PC-3 (cell line): ENCODE data around the gene VAMP8. TPM values are rescaled to one million over a fixed set of nuclear protein-coding genes. Genes with fewer than 3 reads are reported as not detected.
"Not testable (repeated sequence)": the region's sequence is repeated elsewhere in the genome, so short reads cannot be mapped to it uniquely, and the experiment has no call there.

Experiments used
- ATAC-seq: fragments of 200-7000 bp; cut with Tn5 transposase; 2 replicates; pipeline ENCODE4 v1.9.1; 2020; ENCODE audit warnings: mild to moderate bottlenecking, moderate library complexity
- BruUV-seq: library from RNA; stranded (reverse); fragments of 400-500 nt; replicated peaks from 2 replicates; lab custom pipeline; 2021; lab: Mats Ljungman, UMichigan
- CTCF ChIA-PET: fragments of 300-600 bp; sonication (Branson Sonifier 250); formaldehyde crosslinking; loops from one replicate; lab custom pipeline; 2022; ENCODE audit warnings: antibody characterized with exemption; lab: Charles Lee
- POLR2A ChIA-PET: fragments of 300-600 bp; sonication (Branson Sonifier 250); formaldehyde crosslinking; loops from one replicate; lab custom pipeline; 2022; ENCODE audit warnings: antibody characterized with exemption; ENCODE audit not compliant: unreplicated experiment; lab: Charles Lee
- DNase-seq: peaks from one replicate; pipeline ENCODE4 v3.0.0-alpha.2; 2015
- H2AFZ ChIP-seq: fragments of 300-600 bp; sonication (generic); 2 replicates; pipeline ENCODE4 v1.6.0; 2016; ENCODE audit warnings: antibody characterized with exemption, low read length
- H3F3A ChIP-seq: fragments of 300-600 bp; sonication (generic); one replicate; pipeline ENCODE4 v1.6.0; 2017; ENCODE audit warnings: antibody characterized with exemption, low read length, control low read depth, mild to moderate bottlenecking; ENCODE audit not compliant: unreplicated experiment
- H3K27ac ChIP-seq: fragments of 300-600 bp; sonication (generic); 2 replicates; pipeline ENCODE4 v1.5.1; 2016; ENCODE audit warnings: mild to moderate bottlenecking, low read length
- H3K27me3 ChIP-seq: fragments of 300-600 bp; sonication (generic); 2 replicates; pipeline ENCODE4 v1.6.1; 2016; ENCODE audit warnings: low read length, mixed read lengths
- H3K36me3 ChIP-seq: fragments of 300-600 bp; sonication (generic); 2 replicates; pipeline ENCODE4 v1.6.1; 2016; ENCODE audit warnings: low read depth, mixed run types, low read length, mixed read lengths
- H3K4me1 ChIP-seq: fragments of 300-600 bp; sonication (generic); 2 replicates; pipeline ENCODE4 v1.5.1; 2016; ENCODE audit warnings: low read length; ENCODE audit not compliant: insufficient read depth
- H3K4me2 ChIP-seq: fragments of 300-600 bp; sonication (generic); 2 replicates; pipeline ENCODE4 v1.6.0; 2016; ENCODE audit warnings: low read length
- H3K4me3 ChIP-seq: fragments of 300-600 bp; sonication (generic); 2 replicates; pipeline ENCODE4 v1.5.1; 2016; ENCODE audit warnings: mild to moderate bottlenecking, low read length, mixed read lengths
- H3K79me2 ChIP-seq: fragments of 300-600 bp; sonication (generic); 2 replicates; pipeline ENCODE4 v1.6.1; 2017; ENCODE audit warnings: low read length, mixed read lengths
- H3K9ac ChIP-seq: fragments of 300-600 bp; sonication (generic); 2 replicates; pipeline ENCODE4 v1.6.0; 2016; ENCODE audit warnings: mild to moderate bottlenecking, low read length
- H3K9me2 ChIP-seq: fragments of 300-600 bp; sonication (generic); replicated peaks from 2 replicates; pipeline ENCODE4 v1.6.1; 2016; ENCODE audit warnings: mixed run types, low read length, mixed read lengths
- H3K9me3 ChIP-seq: fragments of 300-600 bp; sonication (generic); 2 replicates; pipeline ENCODE4 v1.6.1; 2016; ENCODE audit warnings: low read length, mixed read lengths
- H4K20me1 ChIP-seq: fragments of 300-600 bp; sonication (generic); 2 replicates; pipeline ENCODE4 v1.6.1; 2016; ENCODE audit warnings: low read length, mixed read lengths
- EZH2 ChIP-seq: fragments of 300-600 bp; sonication (generic); IDR thresholded peaks from one replicate; pipeline ENCODE4 v1.6.1; 2017; ENCODE audit warnings: antibody characterized with exemption, mild to moderate bottlenecking, low read length; ENCODE audit not compliant: unreplicated experiment
- EZH2phosphoT487 ChIP-seq: fragments of 300-600 bp; sonication (generic); IDR thresholded peaks from 2 replicates; pipeline ENCODE4 v1.6.1; 2018; ENCODE audit warnings: mild to moderate bottlenecking, antibody characterized with exemption, low read length, borderline replicate concordance
- intact Hi-C: fragments of 100-400 bp; cut with micrococcal nuclease; formaldehyde crosslinking; loops from 2 replicates; pipeline ENCODE4 v1.9.0; 2023
- total RNA-seq: library from RNA; depleted of rRNA; stranded (reverse); fragments of >200 nt; gene quantifications from 2 replicates; pipeline ENCODE4 v1.2.3, GENCODE V29; 2014
- TF ChIP-seq, protein P1 (sequence below): fragments of 300-600 bp; sonication (generic); conservative IDR thresholded peaks from 2 replicates; pipeline ENCODE4 v1.5.1; 2017; ENCODE audit warnings: antibody characterized with exemption, low read depth, mild to moderate bottlenecking, low read length

VAMP8 gene
- total RNA-seq, 1 experiment from 2014 or later, result 142 TPM

DNA sequence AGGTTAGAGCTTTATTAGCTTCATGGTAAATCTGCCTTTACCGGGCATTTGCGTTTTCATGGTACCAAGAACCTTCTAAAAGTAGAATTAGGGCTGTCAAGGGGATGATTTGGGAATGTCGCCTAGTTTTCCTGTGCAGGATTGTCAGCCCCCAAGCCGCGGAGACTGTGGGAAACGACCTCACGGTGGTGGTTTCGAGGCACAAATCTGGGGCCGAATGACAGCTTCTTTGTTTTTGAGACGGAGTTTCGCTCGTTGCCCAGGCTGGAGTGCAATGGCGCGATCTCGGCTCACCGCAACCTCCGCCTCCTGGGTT lies 38.0 kb downstream of the VAMP8 start:
- H3K9me3 ChIP-seq, result no peaks in the 10 kb centered on the region
- H3K9me2 ChIP-seq, result no peaks in the 10 kb centered on the region
- no peak overlapping the region for H3K4me2 ChIP-seq
- H3K79me2 ChIP-seq, result peaks cover 63% of the 10 kb centered on the region
- DNase-seq, result no peak
- no peak overlapping the region for H3K27ac ChIP-seq
- peaks cover 7% of the 10 kb centered on the region for H4K20me1 ChIP-seq
- H3K4me3 ChIP-seq, result no peak overlapping the region
- no peaks in the 10 kb centered on the region for H3K27me3 ChIP-seq
- H3F3A ChIP-seq, result no peaks in the 10 kb centered on the region
- no peak overlapping the region for H3K9ac ChIP-seq
- TF ChIP-seq, protein P1, sequence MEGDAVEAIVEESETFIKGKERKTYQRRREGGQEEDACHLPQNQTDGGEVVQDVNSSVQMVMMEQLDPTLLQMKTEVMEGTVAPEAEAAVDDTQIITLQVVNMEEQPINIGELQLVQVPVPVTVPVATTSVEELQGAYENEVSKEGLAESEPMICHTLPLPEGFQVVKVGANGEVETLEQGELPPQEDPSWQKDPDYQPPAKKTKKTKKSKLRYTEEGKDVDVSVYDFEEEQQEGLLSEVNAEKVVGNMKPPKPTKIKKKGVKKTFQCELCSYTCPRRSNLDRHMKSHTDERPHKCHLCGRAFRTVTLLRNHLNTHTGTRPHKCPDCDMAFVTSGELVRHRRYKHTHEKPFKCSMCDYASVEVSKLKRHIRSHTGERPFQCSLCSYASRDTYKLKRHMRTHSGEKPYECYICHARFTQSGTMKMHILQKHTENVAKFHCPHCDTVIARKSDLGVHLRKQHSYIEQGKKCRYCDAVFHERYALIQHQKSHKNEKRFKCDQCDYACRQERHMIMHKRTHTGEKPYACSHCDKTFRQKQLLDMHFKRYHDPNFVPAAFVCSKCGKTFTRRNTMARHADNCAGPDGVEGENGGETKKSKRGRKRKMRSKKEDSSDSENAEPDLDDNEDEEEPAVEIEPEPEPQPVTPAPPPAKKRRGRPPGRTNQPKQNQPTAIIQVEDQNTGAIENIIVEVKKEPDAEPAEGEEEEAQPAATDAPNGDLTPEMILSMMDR, result no peak
- TF ChIP-seq EZH2 (no peak), EZH2phosphoT487 (no peak)
- no TSS peak for BruUV-seq
- H3K4me1 ChIP-seq, result peaks cover 25% of the 10 kb centered on the region
- ChIA-PET CTCF (no interaction called here), POLR2A (no interaction called here)
- peaks cover 11% of the 10 kb centered on the region for H3K36me3 ChIP-seq
- no peak overlapping the region for H2AFZ ChIP-seq
- ATAC-seq, result no peak
- intact Hi-C loops, result no loop called here

GRCh38 chr2:85617723-85618122 lies 40.3 kb downstream of the VAMP8 start:
- H3F3A ChIP-seq, CTCF ChIA-PET, H3K9me2 ChIP-seq, H3K9me3 ChIP-seq, DNase-seq, BruUV-seq, ATAC-seq, H2AFZ ChIP-seq, H3K27me3 ChIP-seq, H3K27ac ChIP-seq, POLR2A ChIA-PET, intact Hi-C loops, H4K20me1 ChIP-seq: not testable (repeated sequence)
- Histone ChIP-seq H3K79me2 (peaks cover 50% of the 10 kb centered on the region), H3K4me2 (peak overlapping the region; percentile 87), H3K36me3 (peaks cover 25% of the 10 kb centered on the region), H3K9ac (peak overlapping the region; percentile 91; the same call in 1 of the 2 replicates), H3K4me1 (peaks cover 19% of the 10 kb centered on the region), H3K4me3 (peak overlapping the region; percentile 77)

DNA sequence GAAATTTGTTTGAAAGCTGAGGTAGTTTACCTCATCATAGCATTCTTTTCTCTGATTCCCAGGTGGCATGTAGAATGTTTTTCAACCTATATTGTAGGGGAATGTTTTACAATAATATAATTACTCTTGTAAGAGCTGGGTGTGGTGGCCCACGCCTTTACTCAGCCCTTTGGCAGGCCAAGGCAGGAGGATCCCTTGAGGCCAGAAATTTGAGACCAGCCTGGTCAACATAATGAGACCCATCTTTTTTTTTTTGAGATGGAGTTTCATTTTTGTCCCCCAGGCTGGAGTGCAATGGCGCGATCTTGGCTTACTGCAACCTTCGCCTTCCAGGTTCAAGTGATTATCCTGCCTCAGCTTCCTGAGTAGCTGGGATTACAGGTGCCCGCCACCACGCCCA lies 42.2 kb downstream of the VAMP8 start:
- H3K4me3 ChIP-seq, result no peak overlapping the region
- no peak overlapping the region for H3K27ac ChIP-seq
- H3K4me2 ChIP-seq, result no peak overlapping the region
- no peaks in the 10 kb centered on the region for H3K9me3 ChIP-seq
- H2AFZ ChIP-seq, result no peak overlapping the region
- H3K79me2 ChIP-seq, result peaks cover 57% of the 10 kb centered on the region
- H3F3A ChIP-seq, result no peaks in the 10 kb centered on the region
- TF ChIP-seq, protein P1, result no peak
- TF ChIP-seq EZH2phosphoT487, result no peak
- no peaks in the 10 kb centered on the region for H3K9me2 ChIP-seq
- intact Hi-C loops, result no loop called here
- ChIA-PET POLR2A (interaction anchor here (0.7 to 1.2 kb wide), 2 partner anchors 81 to 249 kb away, joined by 3 to 5 read pairs; no protein-coding TSS in a partner anchor), CTCF (interaction anchor here (0.6 kb wide), 1 partner anchor 434 kb away, joined by 6 read pairs; no protein-coding TSS in a partner anchor)
- H3K36me3 ChIP-seq, result peaks cover 42% of the 10 kb centered on the region
- peaks cover 19% of the 10 kb centered on the region for H3K4me1 ChIP-seq
- H4K20me1 ChIP-seq, result peaks cover 7% of the 10 kb centered on the region
- H3K27me3 ChIP-seq, result no peaks in the 10 kb centered on the region
- no TSS peak for BruUV-seq
- DNase-seq, result no peak
- H3K9ac ChIP-seq, result no peak overlapping the region
- no peak for ATAC-seq
